Activated CD4-positive, alpha-beta T cell treated with anti-CD3 and anti-CD28 coated beads for 36 hours (primary cell): ENCODE measurements around the gene TCF7. TPM values are rescaled to one million over a fixed set of nuclear protein-coding genes. Genes with fewer than 3 reads are reported as not detected.
A peak's percentile ranks its signal among the peaks of the same experiment; 100 is the strongest.

ENCODE experiments used
- ATAC-seq: fragments of 200-7000 bp; cut with Tn5 transposase; one replicate; pipeline ENCODE4 v1.10.0; 2021; ENCODE audit warnings: mild to moderate bottlenecking, moderate library complexity
- CTCF ChIA-PET: fragments of 350-600 bp; sonication (Branson Sonifier 250); formaldehyde crosslinking; loops from one replicate; lab custom pipeline; 2021; ENCODE audit warnings: antibody characterized with exemption; lab: Charles Lee
- POLR2A ChIA-PET: fragments of 350-600 bp; sonication (Branson Sonifier 250); formaldehyde crosslinking; loops from one replicate; lab custom pipeline; 2021; ENCODE audit warnings: antibody characterized with exemption, inconsistent platforms; lab: Charles Lee
- DNase-seq: peaks from one replicate; pipeline ENCODE4 v3.0.0-alpha.2; 2020
- H3K27ac Mint-ChIP-seq: one replicate; pipeline ENCODE4 v1.8.0; 2021; ENCODE audit warnings: mixed read lengths
- H3K27me3 Mint-ChIP-seq: one replicate; pipeline ENCODE4 v1.8.0; 2021; ENCODE audit warnings: mixed read lengths
- H3K36me3 Mint-ChIP-seq: one replicate; pipeline ENCODE4 v1.8.0; 2021; ENCODE audit warnings: low read depth, mixed read lengths
- H3K4me1 Mint-ChIP-seq: one replicate; pipeline ENCODE4 v1.8.0; 2021; ENCODE audit warnings: mixed read lengths
- H3K4me3 Mint-ChIP-seq: one replicate; pipeline ENCODE4 v1.8.0; 2021; ENCODE audit warnings: mild to moderate bottlenecking, moderate library complexity, mixed read lengths
- H3K9me3 Mint-ChIP-seq: one replicate; pipeline ENCODE4 v1.8.0; 2021; ENCODE audit warnings: low read depth, mixed read lengths
- intact Hi-C, 2 experiments: fragments of 100-400 bp; cut with DNase I in 1 of 2; cut with micrococcal nuclease in 1 of 2; formaldehyde crosslinking; loops; one replicate each; pipeline versions ENCODE4 v1.14.2 to v1.15.1; 2022 to 2024; cut with DNase I, micrococcal nuclease
- total RNA-seq, 2 experiments: library from RNA; stranded (reverse); gene quantifications; one replicate each; pipeline ENCODE4 v1.2.3, GENCODE V29; 2021

Gene TCF7
- total RNA-seq, 2 experiments from 2014 or later = 94.8 to 117 TPM

DNA sequence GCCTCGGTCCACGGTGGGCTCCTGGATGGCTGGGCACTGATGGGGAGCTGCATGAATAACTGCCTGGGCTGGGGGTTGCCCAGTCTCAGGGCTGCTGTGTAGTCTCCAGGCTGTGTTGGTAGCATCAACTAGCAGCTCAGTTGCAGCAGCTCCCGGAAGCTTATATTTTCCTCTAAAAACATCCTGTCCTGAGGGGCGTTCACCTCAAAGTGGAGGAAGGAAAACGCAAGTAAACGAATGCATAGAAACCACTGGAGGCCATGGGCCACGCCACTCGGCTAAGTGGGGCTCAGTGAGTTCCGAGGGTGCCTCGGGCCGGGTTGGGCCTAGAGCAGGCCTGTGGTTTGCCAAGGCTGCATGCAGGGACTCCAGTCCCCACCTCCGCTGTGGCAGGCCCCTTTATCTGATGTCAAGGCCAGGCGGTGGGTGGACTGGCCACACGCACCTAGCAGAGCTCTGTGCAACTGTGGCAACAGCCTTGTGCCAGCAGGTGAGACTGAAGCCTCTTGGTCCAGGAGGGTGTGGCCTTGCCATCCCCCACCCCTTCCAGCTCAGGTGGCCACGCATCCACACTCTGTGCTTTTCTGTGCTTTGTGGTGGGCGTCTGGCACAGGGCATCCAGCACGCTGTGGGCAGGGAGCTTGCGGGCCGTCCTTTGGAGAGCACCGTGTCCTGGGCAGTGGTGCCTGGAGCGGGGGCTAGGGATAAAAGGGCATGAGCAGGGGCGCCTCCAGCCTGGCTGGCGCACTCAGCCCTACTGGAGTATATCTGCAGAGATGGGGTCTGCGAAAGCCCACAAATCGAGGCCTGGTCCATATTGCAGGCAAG is 15.1 kb downstream of the TCF7 start:
- Mint-ChIP-seq H3K9me3 (no peaks in the 10 kb centered on the region), H3K36me3 (peaks cover 52% of the 10 kb centered on the region), H3K4me1 (peaks cover 98% of the 10 kb centered on the region), H3K27ac (peak overlapping the region; percentile 91), H3K27me3 (no peaks in the 10 kb centered on the region), H3K4me3 (peak overlapping the region; percentile 53)
- no peak for ATAC-seq
- ChIA-PET POLR2A (interaction anchor here (0.5 to 1.7 kb wide), 11 partner anchors 9 to 45 kb away, joined by 3 to 10 read pairs (median 4); partner anchors contain the start of gene TCF7), CTCF (interaction anchor here (0.5 to 10.3 kb wide), 13 partner anchors 10 to 525 kb away, joined by 3 to 92 read pairs (median 3); partner anchors contain the start of gene TCF7)
- intact Hi-C loops = loop anchor here in 1 of 2 experiments (10.0 kb wide), 2 partner anchors 255 to 1075 kb away; partner anchors contain the start of gene HSPA4
- DNase-seq = no peak

DNA sequence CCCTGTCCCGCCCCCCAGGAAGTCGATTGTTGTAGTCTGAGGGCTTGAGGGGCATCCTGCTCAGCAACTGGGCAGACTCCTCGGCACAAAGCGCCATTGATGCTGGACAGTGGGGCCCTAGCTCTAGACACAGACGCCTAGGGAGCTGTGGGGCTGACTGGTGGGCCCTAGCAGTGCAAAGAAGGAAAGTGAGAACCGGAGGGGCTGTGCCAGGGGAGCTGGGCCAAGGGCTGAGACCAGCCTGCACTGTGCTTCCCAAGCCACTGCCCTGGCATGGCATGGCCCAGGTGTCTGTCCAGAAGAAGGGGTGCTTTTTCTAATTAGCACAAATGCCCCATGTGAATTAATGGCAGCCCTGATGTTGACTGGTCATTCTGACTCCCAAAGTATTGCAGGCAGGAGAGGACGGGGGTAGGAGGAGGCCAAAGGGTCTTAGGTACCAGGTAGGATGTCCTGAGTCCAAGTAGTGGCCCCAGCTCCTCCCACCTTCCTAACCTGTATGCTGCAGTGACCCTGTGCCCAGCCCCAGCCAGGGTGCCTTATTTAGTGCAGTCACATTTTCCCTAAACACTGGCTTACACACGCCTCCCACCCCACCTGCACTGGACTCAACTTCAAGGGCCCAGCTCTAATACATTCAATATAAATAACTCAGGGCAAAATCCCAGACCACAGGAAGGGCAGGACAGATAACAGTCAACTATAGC is 15.9 kb downstream of the TCF7 start:
- peaks cover 51% of the 10 kb centered on the region for H3K36me3 Mint-ChIP-seq
- ChIA-PET POLR2A (interaction anchor here (1.0 to 1.7 kb wide), 3 partner anchors 8 to 19 kb away, joined by 4 to 5 read pairs (median 5); partner anchors contain the start of gene TCF7), CTCF (interaction anchor here (0.7 to 10.3 kb wide), 7 partner anchors 9 to 90 kb away, joined by 3 to 92 read pairs (median 29); partner anchors contain the start of gene TCF7)
- peak overlapping the region; percentile 91 for H3K27ac Mint-ChIP-seq
- H3K9me3 Mint-ChIP-seq = no peaks in the 10 kb centered on the region
- intact Hi-C loops = loop anchor here in 1 of 2 experiments (10.0 kb wide), 2 partner anchors 256 to 1076 kb away; partner anchors contain the start of gene HSPA4
- H3K4me1 Mint-ChIP-seq = peaks cover 98% of the 10 kb centered on the region
- no peak for ATAC-seq
- DNase-seq = no peak
- no peak overlapping the region for H3K4me3 Mint-ChIP-seq
- H3K27me3 Mint-ChIP-seq = no peaks in the 10 kb centered on the region

DNA sequence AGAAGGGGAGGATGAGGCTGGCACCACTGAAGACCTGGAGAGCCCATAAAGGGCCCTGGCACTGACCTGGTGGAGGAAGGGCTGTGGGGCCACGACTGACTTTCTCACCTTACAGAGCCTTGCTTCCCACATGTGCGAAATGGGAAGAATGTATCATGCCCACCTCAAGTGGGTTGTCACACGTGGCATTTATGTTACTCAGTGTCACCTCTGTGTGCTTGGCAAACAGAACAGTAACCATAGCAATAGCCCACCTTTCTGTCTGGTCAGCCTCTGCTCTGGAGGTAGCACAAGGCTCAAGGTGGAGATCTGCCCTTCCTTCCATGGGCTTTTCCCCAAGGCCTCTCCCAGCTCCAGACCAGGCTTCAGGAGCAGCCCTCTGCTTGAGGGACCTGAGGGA is 16.7 kb downstream of the TCF7 start:
- ChIA-PET CTCF (interaction anchor here (0.8 to 10.3 kb wide), 6 partner anchors 8 to 30 kb away, joined by 4 to 92 read pairs (median 19); partner anchors contain the start of gene TCF7), POLR2A (interaction anchor here (1.7 kb wide), 1 partner anchor 19 kb away, joined by 4 read pairs; no protein-coding TSS in a partner anchor)
- Mint-ChIP-seq H3K4me3 (peak overlapping the region; percentile 41), H3K4me1 (peaks cover 98% of the 10 kb centered on the region), H3K9me3 (no peaks in the 10 kb centered on the region), H3K27me3 (no peaks in the 10 kb centered on the region), H3K27ac (peak overlapping the region; percentile 87), H3K36me3 (peaks cover 51% of the 10 kb centered on the region)
- intact Hi-C loops = loop anchor here in 1 of 2 experiments (10.0 kb wide), 2 partner anchors 256 to 1076 kb away; partner anchors contain the start of gene HSPA4
- ATAC-seq = peak; percentile 9
- peak; percentile 69 for DNase-seq

DNA sequence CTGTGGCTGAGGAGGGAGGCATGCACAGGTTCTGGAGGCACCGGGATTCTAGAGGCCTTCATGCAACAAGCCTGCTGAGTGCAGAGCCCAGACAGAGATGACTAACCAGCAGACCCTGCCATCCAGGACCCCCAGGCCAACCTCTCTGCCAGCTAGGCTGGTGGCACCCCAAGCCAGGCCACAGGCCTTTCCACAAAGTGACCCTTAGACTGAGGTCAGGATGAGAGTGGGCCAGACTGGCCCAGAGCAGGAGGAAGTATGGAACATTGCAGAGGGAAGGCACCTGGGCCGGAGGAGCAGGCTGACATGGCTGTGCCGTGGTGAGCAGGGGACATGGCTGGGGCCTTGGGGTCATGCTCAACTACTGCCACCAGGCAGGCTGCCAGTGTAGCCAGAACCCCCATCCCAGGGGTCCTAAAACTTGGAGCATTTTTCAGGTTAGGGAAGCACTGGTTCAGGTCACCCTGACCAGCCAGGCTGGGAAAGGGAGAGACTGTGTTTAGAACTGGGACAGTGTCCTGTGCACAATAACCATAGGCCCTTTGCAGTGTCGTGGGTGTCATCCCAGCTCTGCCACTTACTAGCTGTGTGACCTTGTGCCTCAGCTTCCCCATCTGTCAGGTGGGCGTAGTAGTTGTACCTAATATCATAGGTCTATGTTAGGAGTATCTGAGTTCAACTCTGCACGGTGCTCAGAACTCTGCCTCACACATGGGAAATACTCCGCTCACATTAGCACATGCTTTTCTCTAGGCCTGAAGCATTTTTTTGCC is 17.3 kb downstream of the TCF7 start:
- ATAC-seq = peak; percentile 27
- DNase-seq = peak; percentile 38

DNA sequence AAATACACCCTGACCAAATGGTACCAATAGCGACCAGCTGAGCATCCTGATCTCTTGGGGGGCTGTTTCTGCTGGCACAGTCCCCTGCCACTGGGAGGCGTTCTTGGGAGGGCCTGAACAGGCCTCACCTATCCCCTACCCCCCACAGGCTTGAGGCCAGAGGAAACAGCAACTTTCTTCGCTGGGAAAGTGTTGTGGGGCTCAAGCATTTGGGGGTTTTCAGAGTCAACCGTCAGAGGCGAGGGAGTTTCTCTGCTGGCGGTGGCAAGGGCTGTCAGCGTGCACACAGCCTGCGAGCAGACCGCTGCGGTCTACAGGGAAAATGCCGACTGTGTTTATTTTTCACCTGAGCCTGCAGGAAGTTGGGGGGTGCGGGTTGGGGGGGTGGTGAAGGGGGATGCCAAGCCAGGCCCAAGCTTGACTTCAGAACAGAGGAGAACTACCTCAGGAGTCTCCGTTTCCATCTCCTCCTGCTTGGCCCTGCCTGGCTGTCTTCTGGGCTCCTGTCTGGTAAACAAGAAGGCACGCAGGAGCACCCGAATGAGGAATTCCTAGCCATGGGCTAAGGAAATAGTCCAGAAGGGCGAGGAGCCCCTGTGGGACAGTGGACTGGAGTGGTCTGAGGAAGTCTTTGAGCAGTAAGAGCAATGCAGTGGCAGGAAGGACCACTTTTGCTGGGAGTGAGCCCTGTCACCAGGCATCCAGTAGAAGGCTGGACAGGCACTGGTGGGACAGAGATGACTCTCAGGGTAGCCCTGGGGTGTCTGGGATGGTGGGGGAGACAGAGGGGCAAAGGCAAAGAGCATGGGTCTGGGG is 18.1 kb downstream of the TCF7 start:
- H3K27me3 Mint-ChIP-seq = no peaks in the 10 kb centered on the region
- H3K4me1 Mint-ChIP-seq = peaks cover 98% of the 10 kb centered on the region
- peak overlapping the region; percentile 41 for H3K4me3 Mint-ChIP-seq
- ChIA-PET POLR2A (interaction anchor here (1.0 kb wide), 2 partner anchors 8 to 33 kb away, joined by 3 to 4 read pairs; no protein-coding TSS in a partner anchor), CTCF (interaction anchor here (0.8 to 20.4 kb wide), 9 partner anchors 8 to 95 kb away, joined by 3 to 554 read pairs (median 3); partner anchors contain the start of gene TCF7)
- DNase-seq = peak; percentile 86
- intact Hi-C loops = loop anchor here (1.0 to 10.0 kb wide), 4 partner anchors 8 to 1078 kb away; partner anchors contain the start of genes HSPA4 (in 1 of the 2) and TCF7 (in 1 of the 2)
- peaks cover 57% of the 10 kb centered on the region for H3K36me3 Mint-ChIP-seq
- H3K27ac Mint-ChIP-seq = peak overlapping the region; percentile 87
- ATAC-seq = peak; percentile 60
- no peaks in the 10 kb centered on the region for H3K9me3 Mint-ChIP-seq

More for the DNA sequence above, 17.3 kb downstream of the TCF7 start:
- Mint-ChIP-seq H3K4me3 (peak overlapping the region; percentile 41), H3K4me1 (peaks cover 98% of the 10 kb centered on the region), H3K27me3 (no peaks in the 10 kb centered on the region), H3K27ac (peak overlapping the region; percentile 87), H3K9me3 (no peaks in the 10 kb centered on the region), H3K36me3 (peaks cover 54% of the 10 kb centered on the region)
- ChIA-PET POLR2A (interaction anchor here (1.0 to 1.7 kb wide), 3 partner anchors 9 to 32 kb away, joined by 3 to 4 read pairs (median 4); no protein-coding TSS in a partner anchor), CTCF (interaction anchor here (0.8 to 20.4 kb wide), 9 partner anchors 8 to 94 kb away, joined by 3 to 554 read pairs (median 4); partner anchors contain the start of gene TCF7)
- intact Hi-C loops = loop anchor here (1.0 to 10.0 kb wide), 4 partner anchors 9 to 1077 kb away; partner anchors contain the start of genes HSPA4 (in 1 of the 2) and TCF7 (in 1 of the 2)

DNA sequence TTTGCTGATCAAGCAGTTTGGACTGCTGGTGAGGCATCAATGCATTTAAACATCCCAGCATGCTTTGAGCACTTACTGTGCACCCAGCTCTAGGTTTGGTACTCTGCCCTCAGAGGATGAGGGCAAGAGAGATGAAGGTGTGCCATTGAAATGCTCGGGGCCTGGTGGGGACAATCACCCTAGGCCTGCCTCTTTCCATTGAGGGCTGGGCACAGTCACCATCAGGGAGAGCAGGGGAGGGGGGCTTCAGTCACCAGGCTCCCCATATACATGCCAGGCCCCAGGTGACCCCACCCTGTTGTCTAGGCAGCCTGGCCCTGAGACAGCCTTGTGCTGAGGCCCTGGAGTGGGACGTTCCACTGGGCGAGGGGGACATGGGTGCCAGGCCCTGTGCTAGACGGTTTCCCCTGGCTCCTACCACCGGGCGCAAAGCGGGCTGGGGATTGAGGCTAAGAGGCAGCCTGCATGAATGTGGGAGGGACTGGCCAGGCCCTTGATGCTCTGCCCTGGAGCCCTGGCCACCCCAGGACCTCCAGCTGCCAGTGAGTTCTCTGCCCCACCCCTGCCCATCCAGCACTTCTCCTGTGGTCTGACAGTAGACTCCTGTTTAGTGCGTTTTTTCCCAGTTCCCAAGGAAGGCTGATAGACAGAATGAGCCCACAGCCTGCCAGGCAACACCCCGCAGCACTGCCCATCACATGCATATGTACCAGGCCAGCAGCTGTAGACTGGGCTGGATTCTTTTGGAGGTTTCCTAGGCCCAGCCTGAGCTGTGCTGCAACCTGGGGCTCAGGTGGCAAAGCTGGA is 18.9 kb downstream of the TCF7 start:
- DNase-seq (peak; percentile 26), ATAC-seq (peak; percentile 8)
- Mint-ChIP-seq H3K27me3 (no peaks in the 10 kb centered on the region), H3K4me1 (peaks cover 97% of the 10 kb centered on the region), H3K9me3 (no peaks in the 10 kb centered on the region), H3K27ac (peak overlapping the region; percentile 87), H3K4me3 (peak overlapping the region; percentile 41), H3K36me3 (peaks cover 56% of the 10 kb centered on the region)
- intact Hi-C loops = loop anchor here in 1 of 2 experiments (10.0 kb wide), 2 partner anchors 259 to 1079 kb away; partner anchors contain the start of gene HSPA4
- ChIA-PET POLR2A (interaction anchor here (1.0 to 1.3 kb wide), 3 partner anchors 8 to 33 kb away, joined by 3 to 5 read pairs (median 4); no protein-coding TSS in a partner anchor), CTCF (interaction anchor here (0.7 to 20.4 kb wide), 8 partner anchors 19 to 462 kb away, joined by 3 to 554 read pairs (median 4); partner anchors contain the start of gene TCF7)

DNA sequence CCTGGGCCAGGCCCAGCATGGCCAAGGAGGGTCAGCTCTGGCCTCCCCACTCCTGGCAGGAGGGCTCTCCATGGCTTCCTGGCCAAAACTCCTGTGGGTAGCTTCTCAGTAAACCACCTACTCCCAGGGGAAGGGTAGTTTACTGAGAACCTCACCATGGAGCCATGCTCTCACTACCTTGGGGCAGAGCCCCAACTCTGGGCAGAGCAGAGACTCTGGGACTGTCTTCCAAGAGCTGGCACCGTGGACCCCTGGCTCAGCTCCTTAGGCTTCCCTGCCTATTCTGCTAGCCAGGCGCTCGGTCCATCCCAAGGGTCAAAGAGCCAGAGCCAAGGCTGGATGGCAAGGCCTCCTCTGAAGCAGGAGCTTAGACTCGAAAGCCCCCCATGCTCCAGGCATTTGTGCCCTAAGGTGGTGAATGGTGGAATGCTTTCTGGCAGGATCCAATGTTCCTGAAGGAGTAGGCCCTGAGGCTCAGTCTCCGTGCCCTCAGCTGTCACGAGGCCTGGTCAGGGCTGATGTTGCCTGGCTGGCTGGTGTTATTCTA is 19.6 kb downstream of the TCF7 start:
- Mint-ChIP-seq H3K9me3 (no peaks in the 10 kb centered on the region), H3K27ac (no peak overlapping the region), H3K36me3 (peaks cover 55% of the 10 kb centered on the region), H3K4me1 (peaks cover 97% of the 10 kb centered on the region), H3K4me3 (no peak overlapping the region), H3K27me3 (no peaks in the 10 kb centered on the region)
- CTCF ChIA-PET = interaction anchor here (0.7 to 20.4 kb wide), 7 partner anchors 10 to 461 kb away, joined by 3 to 554 read pairs (median 3); no protein-coding TSS in a partner anchor
- POLR2A ChIA-PET = interaction anchor here (1.1 to 1.3 kb wide), 2 partner anchors 9 to 23 kb away, joined by 4 to 5 read pairs; no protein-coding TSS in a partner anchor
- ATAC-seq (no peak), DNase-seq (peak; percentile 6)
- intact Hi-C loops = loop anchor here in 1 of 2 experiments (10.0 kb wide), 2 partner anchors 259 to 1079 kb away; partner anchors contain the start of gene HSPA4

DNA sequence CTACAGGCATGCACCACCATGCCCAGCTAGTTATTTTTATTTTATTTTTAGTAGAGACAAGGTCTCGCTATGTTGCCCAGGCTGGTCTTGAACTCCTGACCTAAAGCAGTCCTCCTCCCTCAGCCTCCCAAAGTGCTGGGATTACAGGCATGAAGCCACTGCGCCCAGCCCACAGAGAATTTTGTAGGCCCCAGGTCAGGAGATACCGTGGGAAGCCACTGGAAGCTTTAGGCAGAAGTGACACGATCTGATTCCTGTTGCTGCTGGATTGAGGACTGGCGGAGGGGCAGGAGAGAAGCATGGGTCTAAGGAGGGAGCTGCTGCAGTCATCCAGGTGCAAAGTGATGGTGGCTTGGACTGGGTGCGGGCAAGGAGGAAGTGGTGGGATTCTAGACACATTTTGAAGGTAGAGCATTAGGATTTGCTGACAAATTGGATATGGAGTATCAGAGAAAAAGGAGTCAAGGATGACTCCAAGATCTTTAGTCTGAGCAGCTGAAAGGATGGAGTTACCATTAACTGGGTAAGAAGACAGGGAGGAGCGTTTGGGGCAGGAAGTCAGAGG is 20.7 kb downstream of the TCF7 start:
- Mint-ChIP-seq H3K4me3 (no peak overlapping the region), H3K9me3 (no peaks in the 10 kb centered on the region), H3K36me3 (peaks cover 57% of the 10 kb centered on the region), H3K27me3 (no peaks in the 10 kb centered on the region), H3K27ac (peak overlapping the region; percentile 6), H3K4me1 (peaks cover 94% of the 10 kb centered on the region)
- CTCF ChIA-PET = interaction anchor here (0.9 to 20.4 kb wide), 6 partner anchors 9 to 97 kb away, joined by 3 to 554 read pairs (median 6); no protein-coding TSS in a partner anchor
- DNase-seq (peak; percentile 7), ATAC-seq (no peak)
- POLR2A ChIA-PET = interaction anchor here (0.7 to 3.9 kb wide), 4 partner anchors 23 to 712 kb away, joined by 3 to 16 read pairs (median 4); no protein-coding TSS in a partner anchor
- intact Hi-C loops = loop anchor here (5.0 to 10.0 kb wide), 3 partner anchors 48 to 1080 kb away; partner anchors contain the start of gene HSPA4 (in 1 of the 2)
